ENCODE results near the gene ALDH16A1.

DNA sequence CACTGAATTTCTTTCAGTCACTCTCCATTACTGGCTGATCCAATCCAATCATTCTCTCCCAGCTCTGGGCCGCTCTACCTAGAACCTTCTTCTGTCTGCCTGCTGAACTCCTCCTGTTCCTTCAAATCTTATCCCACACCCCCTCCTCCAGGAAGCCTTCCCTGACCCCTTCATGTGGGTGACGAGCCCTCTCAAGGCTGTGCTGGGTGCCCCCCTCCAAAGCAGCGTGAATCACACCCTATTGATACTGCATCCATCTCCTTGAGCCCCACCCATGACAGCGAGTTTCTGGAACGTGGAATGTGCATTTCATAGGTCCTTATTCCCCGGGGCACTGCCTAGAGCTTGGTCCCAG, 4.6 kb upstream of the ALDH16A1 start:
- TF ChIP-seq, protein P1, sequence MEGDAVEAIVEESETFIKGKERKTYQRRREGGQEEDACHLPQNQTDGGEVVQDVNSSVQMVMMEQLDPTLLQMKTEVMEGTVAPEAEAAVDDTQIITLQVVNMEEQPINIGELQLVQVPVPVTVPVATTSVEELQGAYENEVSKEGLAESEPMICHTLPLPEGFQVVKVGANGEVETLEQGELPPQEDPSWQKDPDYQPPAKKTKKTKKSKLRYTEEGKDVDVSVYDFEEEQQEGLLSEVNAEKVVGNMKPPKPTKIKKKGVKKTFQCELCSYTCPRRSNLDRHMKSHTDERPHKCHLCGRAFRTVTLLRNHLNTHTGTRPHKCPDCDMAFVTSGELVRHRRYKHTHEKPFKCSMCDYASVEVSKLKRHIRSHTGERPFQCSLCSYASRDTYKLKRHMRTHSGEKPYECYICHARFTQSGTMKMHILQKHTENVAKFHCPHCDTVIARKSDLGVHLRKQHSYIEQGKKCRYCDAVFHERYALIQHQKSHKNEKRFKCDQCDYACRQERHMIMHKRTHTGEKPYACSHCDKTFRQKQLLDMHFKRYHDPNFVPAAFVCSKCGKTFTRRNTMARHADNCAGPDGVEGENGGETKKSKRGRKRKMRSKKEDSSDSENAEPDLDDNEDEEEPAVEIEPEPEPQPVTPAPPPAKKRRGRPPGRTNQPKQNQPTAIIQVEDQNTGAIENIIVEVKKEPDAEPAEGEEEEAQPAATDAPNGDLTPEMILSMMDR (IDR thresholded peaks at IDR 0.05; ENCODE audit: control extremely low read depth in 1 of 3, insufficient read depth in 1 of 3, low read depth in 1 of 3, low read length in 3 of 3) = no peak
- TF ChIP-seq ZNF274 (IDR thresholded peaks at IDR 0.05; ENCODE audit: borderline replicate concordance, extremely low read depth, low read length) = no peak
- TF ChIP-seq HDAC2 (IDR thresholded peaks at IDR 0.05; ENCODE audit: borderline replicate concordance in 1 of 2, low read depth in 2 of 2, low read length in 2 of 2) = no peak
- TF ChIP-seq TAF1 (IDR thresholded peaks at IDR 0.05; ENCODE audit: low read depth, low read length) = no peak
- TF ChIP-seq FOSL1 (IDR thresholded peaks at IDR 0.05; ENCODE audit: insufficient read depth, low read depth, low read length) = no peak
- no peak for TF ChIP-seq SRF (IDR thresholded peaks at IDR 0.05; ENCODE audit: low read depth, low read length)
- no peak for TF ChIP-seq SIX5 (IDR thresholded peaks at IDR 0.05; ENCODE audit: low read depth, low read length)

Measured in H1 (cell line).